Gastrocnemius medialis (tissue), 4 donors: Measurements from ENCODE around the gene OR6B3. TPM values are rescaled to one million over a fixed set of nuclear protein-coding genes. Genes with fewer than 3 reads are reported as not detected.

Source experiments
- ATAC-seq, 2 donors: fragments of 150-250 bp; one replicate each; pipeline ENCODE4 v1.9.1; 2016
- DNase-seq, 2 donors: peaks; one replicate each; pipeline ENCODE4 v3.0.0-alpha.2; 2019
- H3K27ac ChIP-seq, 4 donors: fragments of 200-600 bp; sonication (generic); 1 replicate in 1 of 4; 2 replicates in 3 of 4; pipeline ENCODE4 v1.5.1; 2016 to 2018; ENCODE audit warnings: mild to moderate bottlenecking in 2 of 4, moderate library complexity in 1 of 4
- H3K27me3 ChIP-seq, 3 donors: fragments of 200-600 bp; sonication (generic) in 2 of 3; 1 replicate in 1 of 3; 2 replicates in 2 of 3; pipeline versions ENCODE4 v1.5.1 to v1.6.0; 2016 to 2019; ENCODE audit warnings: mild to moderate bottlenecking in 1 of 3, moderate library complexity in 1 of 3
- H3K36me3 ChIP-seq, 2 donors: fragments of 200-600 bp; sonication (generic) in 1 of 2; one replicate each; pipeline ENCODE4 v1.5.1; 2017 to 2018
- H3K4me1 ChIP-seq, 2 donors: fragments of 200-600 bp; sonication (generic) in 1 of 2; one replicate each; pipeline ENCODE4 v1.5.1; 2016 to 2017; ENCODE audit warnings: mild to moderate bottlenecking in 2 of 2
- H3K4me3 ChIP-seq, 4 donors: fragments of 200-600 bp; sonication (generic) in 3 of 4; 1 replicate in 1 of 4; 2 replicates in 3 of 4; pipeline ENCODE4 v1.5.1; 2016 to 2019; ENCODE audit warnings: mild to moderate bottlenecking in 2 of 4
- H3K9me3 ChIP-seq, 3 donors: fragments of 200-600 bp; sonication (generic) in 2 of 3; 1 replicate in 1 of 3; 2 replicates in 2 of 3; pipeline ENCODE4 v1.5.1; 2016 to 2019
- POLR2A ChIP-seq, 2 donors: fragments of 450-650 bp; IDR thresholded peaks; one replicate each; pipeline ENCODE4 v1.6.1; 2017; ENCODE audit warnings: antibody characterized with exemption in 2 of 2, mild to moderate bottlenecking in 2 of 2, moderate library complexity in 2 of 2
- in situ Hi-C, 4 donors: fragments of 200-750 bp; cut with MboI; loops; one replicate each; pipeline versions ENCODE4 v1.15.0 to v1.8.0; 2017; ENCODE audit warnings: low sequenced_read_pairs in 4 of 4
- intact Hi-C: fragments of 100-400 bp; cut with DNase I; formaldehyde crosslinking; loops from one replicate; pipeline ENCODE4 v1.15.1; 2023; ENCODE audit warnings: low total_unique reads
- total RNA-seq, 4 donors: library from RNA; depleted of rRNA; stranded (reverse); fragments of >200 nt; gene quantifications; one replicate each; pipeline versions ENCODE4 v1.1.0 to v1.2.3, GENCODE V29; 2016
- TF ChIP-seq, protein P1 (sequence below), 5 experiments: fragments of 450-650 bp in 3 of 5; fragments of 200-600 bp in 2 of 5; sonication (generic) in 2 of 5; IDR thresholded peaks in 4 of 5; conservative IDR thresholded peaks in 1 of 5; 1 replicate in 4 of 5; 2 replicates in 1 of 5; pipeline ENCODE4 v1.5.1; 2016 to 2019; ENCODE audit warnings: antibody characterized with exemption in 5 of 5, mild to moderate bottlenecking in 3 of 5, moderate library complexity in 3 of 5

The OR6B3 gene
- total RNA-seq, 4 donors from 2014 or later: not detected

DNA sequence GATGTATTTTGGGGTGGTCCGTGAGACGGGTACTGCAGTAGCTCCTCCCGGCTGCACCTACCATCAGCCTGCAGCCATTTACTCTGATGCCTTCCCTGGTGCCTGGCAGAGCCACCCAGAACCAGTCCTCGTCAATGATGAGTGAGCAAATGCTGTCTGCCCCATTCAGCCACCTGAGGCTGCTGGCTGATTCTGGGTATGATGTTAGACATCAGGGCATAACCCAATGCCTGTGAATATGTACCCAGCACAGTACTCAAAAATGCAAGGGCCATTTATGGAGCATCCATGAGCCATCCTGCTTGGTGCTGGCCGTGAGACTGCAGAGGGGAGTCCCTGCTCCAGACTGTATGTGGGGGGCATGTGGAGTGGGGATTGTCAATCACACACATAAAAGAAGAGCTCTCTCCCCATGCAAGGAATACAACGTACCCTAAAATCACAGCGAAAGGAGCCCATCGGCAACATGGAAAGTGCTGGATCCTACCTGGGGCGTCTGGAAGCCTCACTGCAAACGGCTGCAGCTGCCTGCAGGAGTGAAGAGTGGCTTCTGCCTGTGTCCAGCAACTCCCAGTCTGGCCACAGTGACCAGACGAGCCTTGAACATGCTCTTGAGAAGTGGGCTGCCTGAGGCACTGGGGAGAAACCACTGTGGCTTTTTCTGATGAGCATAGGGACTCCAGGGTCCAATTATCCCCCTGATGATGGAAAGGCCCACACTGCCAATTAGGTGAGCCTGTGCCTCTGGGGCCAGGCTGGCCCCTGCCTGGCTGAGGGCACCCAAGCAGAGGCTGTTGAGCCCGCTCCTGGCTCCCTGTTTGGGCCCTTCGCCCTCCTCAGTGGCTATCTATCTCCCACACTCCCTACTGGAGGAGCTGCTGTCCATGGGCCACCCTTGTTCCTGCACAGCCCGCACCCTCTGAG, 20.7 kb downstream of the OR6B3 start:
- no peaks in the 10 kb centered on the region for H3K4me1 ChIP-seq
- TF ChIP-seq POLR2A (IDR thresholded peaks at IDR 0.05): no peak
- TF ChIP-seq, protein P1, sequence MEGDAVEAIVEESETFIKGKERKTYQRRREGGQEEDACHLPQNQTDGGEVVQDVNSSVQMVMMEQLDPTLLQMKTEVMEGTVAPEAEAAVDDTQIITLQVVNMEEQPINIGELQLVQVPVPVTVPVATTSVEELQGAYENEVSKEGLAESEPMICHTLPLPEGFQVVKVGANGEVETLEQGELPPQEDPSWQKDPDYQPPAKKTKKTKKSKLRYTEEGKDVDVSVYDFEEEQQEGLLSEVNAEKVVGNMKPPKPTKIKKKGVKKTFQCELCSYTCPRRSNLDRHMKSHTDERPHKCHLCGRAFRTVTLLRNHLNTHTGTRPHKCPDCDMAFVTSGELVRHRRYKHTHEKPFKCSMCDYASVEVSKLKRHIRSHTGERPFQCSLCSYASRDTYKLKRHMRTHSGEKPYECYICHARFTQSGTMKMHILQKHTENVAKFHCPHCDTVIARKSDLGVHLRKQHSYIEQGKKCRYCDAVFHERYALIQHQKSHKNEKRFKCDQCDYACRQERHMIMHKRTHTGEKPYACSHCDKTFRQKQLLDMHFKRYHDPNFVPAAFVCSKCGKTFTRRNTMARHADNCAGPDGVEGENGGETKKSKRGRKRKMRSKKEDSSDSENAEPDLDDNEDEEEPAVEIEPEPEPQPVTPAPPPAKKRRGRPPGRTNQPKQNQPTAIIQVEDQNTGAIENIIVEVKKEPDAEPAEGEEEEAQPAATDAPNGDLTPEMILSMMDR (IDR thresholded peaks at IDR 0.05 in 4 of 5, conservative IDR thresholded peaks at IDR 0.05 in 1 of 5): no peak
- no peaks in the 10 kb centered on the region for H3K9me3 ChIP-seq
- intact Hi-C loops: no loop called here
- DNase-seq (no peak), ATAC-seq (no peak)
- H3K27ac ChIP-seq: no peak overlapping the region
- peaks cover 0 to 3% (median 0%) of the 10 kb centered on the region in 3 donors for H3K27me3 ChIP-seq
- H3K36me3 ChIP-seq: no peaks in the 10 kb centered on the region
- no peak overlapping the region for H3K4me3 ChIP-seq
- in situ Hi-C loops: no loop called here

DNA sequence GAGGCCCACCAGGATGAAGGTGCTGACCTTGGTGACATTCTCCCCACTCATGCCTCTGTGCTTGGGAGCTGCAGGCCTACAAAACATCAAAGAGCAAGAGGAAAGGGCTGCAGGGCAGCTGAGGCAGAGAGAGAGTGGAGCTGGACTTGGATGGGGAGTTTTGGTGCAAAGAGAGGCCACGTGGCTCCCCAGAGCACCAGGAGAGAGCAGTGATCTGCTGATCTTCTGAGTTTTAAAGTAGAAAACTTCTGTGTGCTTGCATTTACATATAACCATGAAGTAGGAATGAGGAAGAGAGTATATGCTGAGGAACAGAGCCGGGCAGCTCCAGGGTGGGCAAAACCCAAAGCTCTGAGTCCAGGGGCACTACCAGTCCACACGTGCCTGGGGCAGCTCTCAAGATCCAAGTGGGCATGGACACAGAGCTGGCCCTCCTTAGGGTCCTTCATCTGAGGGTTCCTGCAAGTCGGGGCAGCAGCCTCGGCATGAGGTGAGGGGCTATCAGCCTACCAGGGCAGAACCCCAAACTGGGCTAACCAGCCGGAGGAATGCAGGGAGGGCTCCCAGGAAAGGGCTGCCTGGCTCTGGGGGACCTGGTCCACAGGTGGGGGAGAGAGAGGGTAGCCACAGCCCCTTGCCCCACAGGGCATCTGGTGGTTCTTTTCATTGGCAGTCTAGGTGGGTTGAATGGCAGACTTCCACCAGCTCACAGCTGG, 22.8 kb downstream of the OR6B3 start, which contains the start of gene OR6B2:
Gene OR6B2 (minus strand): TSS at position 51 of the 716 bp plus-strand sequence. CDS start 0 bp downstream, at position 51.
- DNase-seq (no peak), ATAC-seq (no peak)
- Histone ChIP-seq H3K27ac (no peak within 1 kb of the TSS), H3K4me1 (no peaks in the 10 kb centered on the region), H3K27me3 (peaks cover 0 to 1% (median 0%) of the 10 kb centered on the region in 3 donors), H3K4me3 (no peak within 1 kb of the TSS), H3K36me3 (no peaks in the 10 kb centered on the region), H3K9me3 (no peaks in the 10 kb centered on the region)
- intact Hi-C loops (no loop called here), in situ Hi-C loops (no loop called here)
- no peak for TF ChIP-seq POLR2A (IDR thresholded peaks at IDR 0.05)
- TF ChIP-seq, protein P1 (IDR thresholded peaks at IDR 0.05 in 4 of 5, conservative IDR thresholded peaks at IDR 0.05 in 1 of 5): no peak

DNA sequence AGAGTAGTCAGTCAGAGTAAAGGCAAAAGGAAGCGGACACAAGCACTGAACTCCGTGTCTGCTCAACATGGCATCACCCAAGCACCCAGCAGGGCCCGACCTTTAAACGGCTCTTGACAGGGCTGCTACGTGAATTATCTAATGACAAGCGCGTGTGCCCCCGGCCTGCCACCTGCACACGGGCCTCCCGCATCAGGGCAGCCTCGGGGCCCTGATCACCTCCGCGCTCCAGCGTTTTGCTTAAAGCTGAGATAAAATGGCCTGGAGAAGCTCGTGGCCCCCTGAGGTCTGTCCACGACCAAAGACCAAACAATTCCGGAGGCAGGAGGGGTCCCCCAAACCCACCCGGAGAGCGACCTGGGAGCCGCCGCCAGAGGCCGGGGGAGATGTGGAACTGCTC, 28.6 kb downstream of the OR6B3 start:
- intact Hi-C loops: loop anchor here (1.0 to 10.0 kb wide), 2 partner anchors 112 to 560 kb away; partner anchors contain the start of genes CAPN10 and COPS9
- Histone ChIP-seq H3K4me3 (peak overlapping the region; percentile 80 to 99 (median 94)), H3K27ac (peak overlapping the region; percentile 90 to 98 (median 96)), H3K9me3 (no peaks in the 10 kb centered on the region), H3K27me3 (no peaks in the 10 kb centered on the region), H3K36me3 (peaks cover 0 to 16% of the 10 kb centered on the region in 2 donors), H3K4me1 (peaks cover 17 to 31% of the 10 kb centered on the region in 2 donors)
- in situ Hi-C loops: no loop called here
- ATAC-seq (peak; percentile 6 to 43), DNase-seq (peak in 1 of 2 donors; percentile 20)
- TF ChIP-seq, protein P1 (IDR thresholded peaks at IDR 0.05 in 4 of 5, conservative IDR thresholded peaks at IDR 0.05 in 1 of 5): no peak
- no peak for TF ChIP-seq POLR2A (IDR thresholded peaks at IDR 0.05)

DNA sequence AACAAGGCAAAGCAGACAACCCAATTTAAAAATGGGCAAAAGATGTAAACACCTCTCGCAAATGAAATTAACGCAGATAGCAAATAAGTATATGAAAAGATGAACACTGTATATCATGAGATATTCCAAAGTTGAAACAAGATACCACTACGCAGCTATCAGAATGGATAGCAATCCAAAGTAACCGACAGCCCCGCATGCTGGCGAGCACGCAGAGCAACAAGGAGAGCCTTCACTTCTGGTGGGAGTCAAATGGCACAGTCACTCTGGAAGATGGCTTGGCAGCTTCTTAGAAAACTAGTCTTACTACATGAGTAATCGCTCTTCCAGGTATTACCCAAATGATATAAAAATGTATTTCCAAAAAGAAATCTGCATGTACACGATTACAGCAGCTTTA, 29.5 kb downstream of the OR6B3 start:
- Histone ChIP-seq H3K4me1 (peaks cover 17 to 31% of the 10 kb centered on the region in 2 donors), H3K4me3 (peak overlapping the region; percentile 80 to 99 (median 94)), H3K27me3 (no peaks in the 10 kb centered on the region), H3K36me3 (peaks cover 0 to 22% of the 10 kb centered on the region in 2 donors), H3K9me3 (no peaks in the 10 kb centered on the region), H3K27ac (peak overlapping the region in 1 of 4 donors; percentile 97)
- TF ChIP-seq, protein P1 (IDR thresholded peaks at IDR 0.05 in 4 of 5, conservative IDR thresholded peaks at IDR 0.05 in 1 of 5): no peak
- no peak for TF ChIP-seq POLR2A (IDR thresholded peaks at IDR 0.05)
- in situ Hi-C loops (no loop called here), intact Hi-C loops (loop anchor here (10.0 kb wide), 1 partner anchor 561 kb away; the partner anchor contains the start of gene CAPN10)
- no peak for DNase-seq
- ATAC-seq: no peak
